BE2C (cell line): ENCODE measurements around the gene TTC28.

Source experiments
- DNase-seq: peaks from one replicate; pipeline ENCODE4 v3.0.0-alpha.2; 2020
- H3K27me3 ChIP-seq: fragments of 250-450 bp; sonication (Bioruptor Pico); 2 replicates; pipeline ENCODE4 v1.5.1; 2020; ENCODE audit warnings: mild to moderate bottlenecking
- H3K36me3 ChIP-seq: fragments of 250-450 bp; sonication (Bioruptor Pico); 2 replicates; pipeline ENCODE4 v1.5.1; 2020; ENCODE audit warnings: mild to moderate bottlenecking
- H3K4me1 ChIP-seq: fragments of 250-450 bp; sonication (Bioruptor Pico); 2 replicates; pipeline ENCODE4 v1.5.1; 2020
- H3K4me3 ChIP-seq: 2 replicates; pipeline ENCODE4 v1.5.1; 2011; ENCODE audit warnings: low read depth, low read length
- H3K9me3 ChIP-seq: fragments of 250-450 bp; sonication (Bioruptor Pico); 2 replicates; pipeline ENCODE4 v1.5.1; 2020
- CTCF ChIP-seq: IDR thresholded peaks from 2 replicates; pipeline ENCODE4 v1.5.1; 2012; ENCODE audit warnings: mild to moderate bottlenecking, low read depth, low read length

Gene TTC28

GRCh38 chr22:27966168-27967064 lies 713.2 kb downstream of the TTC28 start:
- Histone ChIP-seq H3K36me3 (no peaks in the 10 kb centered on the region), H3K4me3 (no peak overlapping the region), H3K27me3 (no peaks in the 10 kb centered on the region), H3K4me1 (peaks cover 11% of the 10 kb centered on the region), H3K9me3 (no peaks in the 10 kb centered on the region)
- TF ChIP-seq CTCF, result no peak
- DNase-seq, result no peak

- Histone ChIP-seq H3K27me3 (no peaks in the 10 kb centered on the region), H3K4me1 (peaks cover 11% of the 10 kb centered on the region), H3K4me3 (no peak overlapping the region), H3K36me3 (no peaks in the 10 kb centered on the region), H3K9me3 (no peaks in the 10 kb centered on the region)
- TF ChIP-seq CTCF, result no peak
- DNase-seq, result no peak
These were observed 717.2 kb downstream of the TTC28 start for GRCh38 chr22:27962268-27963044.

GRCh38 chr22:27961680-27962079 lies 718.0 kb downstream of the TTC28 start:
- TF ChIP-seq CTCF, result no peak
- no peak overlapping the region for H3K4me3 ChIP-seq
- H3K27me3 ChIP-seq, result no peaks in the 10 kb centered on the region
- no peak for DNase-seq
- H3K4me1 ChIP-seq, result peaks cover 11% of the 10 kb centered on the region
- H3K9me3 ChIP-seq, result no peaks in the 10 kb centered on the region
- no peaks in the 10 kb centered on the region for H3K36me3 ChIP-seq

GRCh38 chr22:27961182-27961581 lies 718.5 kb downstream of the TTC28 start:
- Histone ChIP-seq H3K9me3 (no peaks in the 10 kb centered on the region), H3K4me1 (peaks cover 11% of the 10 kb centered on the region), H3K27me3 (no peaks in the 10 kb centered on the region), H3K36me3 (no peaks in the 10 kb centered on the region), H3K4me3 (no peak overlapping the region)
- no peak for DNase-seq
- TF ChIP-seq CTCF, result no peak

- Histone ChIP-seq H3K4me1 (peaks cover 11% of the 10 kb centered on the region), H3K27me3 (no peaks in the 10 kb centered on the region), H3K36me3 (no peaks in the 10 kb centered on the region), H3K4me3 (no peak overlapping the region), H3K9me3 (no peaks in the 10 kb centered on the region)
- TF ChIP-seq CTCF, result no peak
- no peak for DNase-seq
These were observed 720.1 kb downstream of the TTC28 start for GRCh38 chr22:27959335-27960090.
